ENCODE measurements around the gene MAN2B2.

MAN2B2 gene

DNA sequence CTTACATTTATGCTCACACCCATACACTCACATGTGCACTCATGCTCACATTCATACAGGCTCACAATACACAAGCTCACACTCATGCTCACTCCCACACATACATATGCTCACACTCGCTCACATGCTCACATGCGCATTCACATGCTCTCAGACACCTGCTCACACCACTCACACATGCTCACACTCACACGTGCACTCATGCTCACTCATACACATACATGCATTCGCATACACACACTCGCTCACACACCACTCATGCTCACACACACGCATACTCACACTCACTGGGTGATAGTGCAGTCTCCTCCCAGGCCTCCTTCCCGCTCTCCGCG is 90.3 kb downstream of the MAN2B2 start:
- TF ChIP-seq, protein P1, sequence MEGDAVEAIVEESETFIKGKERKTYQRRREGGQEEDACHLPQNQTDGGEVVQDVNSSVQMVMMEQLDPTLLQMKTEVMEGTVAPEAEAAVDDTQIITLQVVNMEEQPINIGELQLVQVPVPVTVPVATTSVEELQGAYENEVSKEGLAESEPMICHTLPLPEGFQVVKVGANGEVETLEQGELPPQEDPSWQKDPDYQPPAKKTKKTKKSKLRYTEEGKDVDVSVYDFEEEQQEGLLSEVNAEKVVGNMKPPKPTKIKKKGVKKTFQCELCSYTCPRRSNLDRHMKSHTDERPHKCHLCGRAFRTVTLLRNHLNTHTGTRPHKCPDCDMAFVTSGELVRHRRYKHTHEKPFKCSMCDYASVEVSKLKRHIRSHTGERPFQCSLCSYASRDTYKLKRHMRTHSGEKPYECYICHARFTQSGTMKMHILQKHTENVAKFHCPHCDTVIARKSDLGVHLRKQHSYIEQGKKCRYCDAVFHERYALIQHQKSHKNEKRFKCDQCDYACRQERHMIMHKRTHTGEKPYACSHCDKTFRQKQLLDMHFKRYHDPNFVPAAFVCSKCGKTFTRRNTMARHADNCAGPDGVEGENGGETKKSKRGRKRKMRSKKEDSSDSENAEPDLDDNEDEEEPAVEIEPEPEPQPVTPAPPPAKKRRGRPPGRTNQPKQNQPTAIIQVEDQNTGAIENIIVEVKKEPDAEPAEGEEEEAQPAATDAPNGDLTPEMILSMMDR (IDR thresholded peaks at IDR 0.05), result no peak

DNA sequence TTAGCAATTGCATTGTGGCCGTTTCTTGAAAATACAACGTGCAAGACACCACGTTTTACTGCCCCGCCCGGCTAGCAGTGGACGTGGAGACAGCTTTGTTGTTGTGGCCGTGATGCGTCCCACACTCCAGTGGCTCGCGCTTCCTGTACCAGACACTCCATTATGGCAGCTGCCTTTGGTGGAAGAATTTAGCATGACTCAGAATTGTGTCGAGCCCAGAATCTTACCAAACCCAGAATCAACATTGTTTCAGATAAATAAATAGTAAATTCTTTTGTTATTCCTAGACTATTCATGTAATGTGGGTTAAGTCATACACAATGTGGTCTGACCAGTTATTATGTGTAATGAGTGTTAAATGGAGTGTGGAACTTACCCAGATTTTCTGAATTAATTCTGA is 93.4 kb downstream of the MAN2B2 start:
- TF ChIP-seq, protein P1 (IDR thresholded peaks at IDR 0.05), result no peak

DNA sequence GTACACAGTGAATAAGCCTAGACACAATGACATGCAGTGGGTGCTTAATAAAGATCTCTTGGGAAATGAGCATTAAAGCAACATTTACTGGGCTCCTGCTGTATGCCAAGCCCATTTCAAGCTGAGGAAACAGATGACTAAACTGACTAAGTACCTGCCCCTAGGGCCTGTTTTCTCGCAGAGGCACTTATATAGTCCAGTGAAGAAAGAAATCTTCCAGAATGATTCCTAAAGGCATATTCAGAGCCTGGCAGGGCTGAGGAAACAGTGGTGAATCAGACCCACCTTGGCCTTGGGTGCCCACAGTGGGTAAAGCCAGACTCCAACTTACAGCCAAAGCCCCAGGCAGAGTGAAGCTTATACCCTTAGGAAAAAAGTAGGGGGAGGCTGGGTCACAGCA is 96.7 kb downstream of the MAN2B2 start:
- TF ChIP-seq, protein P1 (IDR thresholded peaks at IDR 0.05), result no peak

DNA sequence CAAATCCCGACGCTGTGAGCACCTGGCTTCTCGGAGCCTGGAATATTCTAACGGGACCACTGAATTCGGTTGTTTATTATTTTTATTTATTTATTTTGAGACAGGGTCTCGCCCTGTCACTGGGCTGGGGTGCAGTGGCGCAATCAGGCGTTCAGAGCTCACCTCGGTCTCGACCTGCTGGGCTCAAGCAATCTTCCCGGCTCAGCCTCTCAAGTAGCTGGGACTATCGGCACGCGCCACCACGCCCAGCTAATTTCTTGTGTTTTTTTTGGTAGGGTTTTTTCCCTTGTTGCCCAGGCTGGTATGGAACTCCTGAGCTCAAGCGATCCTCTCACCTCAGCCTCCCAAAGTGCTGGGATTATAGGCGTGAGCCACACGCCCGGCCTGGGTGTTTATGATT is 97.1 kb downstream of the MAN2B2 start:
- TF ChIP-seq, protein P1 (IDR thresholded peaks at IDR 0.05), result no peak
